Hindlimb muscle (tissue), 1 donor: ENCODE results near the gene DMRTA1. TPM values are rescaled to one million over a fixed set of nuclear protein-coding genes. Genes with fewer than 3 reads are reported as not detected.
"Not testable (repeated sequence)": the region's sequence is repeated elsewhere in the genome, so short reads cannot be mapped to it uniquely, and the experiment has no call there.

Experiments
- DNase-seq: peaks from one replicate; pipeline ENCODE4 v3.0.0-alpha.2; 2013
- polyA plus RNA-seq: library from polyadenylated mRNA; unstranded; fragments of 120-200 nt; gene quantifications from one replicate; pipeline ENCODE4 v1.2.1, GENCODE V29; 2013; ENCODE audit not compliant: insufficient read length

The DMRTA1 gene
- polyA plus RNA-seq, 1 donor: 0.05 TPM

DNA sequence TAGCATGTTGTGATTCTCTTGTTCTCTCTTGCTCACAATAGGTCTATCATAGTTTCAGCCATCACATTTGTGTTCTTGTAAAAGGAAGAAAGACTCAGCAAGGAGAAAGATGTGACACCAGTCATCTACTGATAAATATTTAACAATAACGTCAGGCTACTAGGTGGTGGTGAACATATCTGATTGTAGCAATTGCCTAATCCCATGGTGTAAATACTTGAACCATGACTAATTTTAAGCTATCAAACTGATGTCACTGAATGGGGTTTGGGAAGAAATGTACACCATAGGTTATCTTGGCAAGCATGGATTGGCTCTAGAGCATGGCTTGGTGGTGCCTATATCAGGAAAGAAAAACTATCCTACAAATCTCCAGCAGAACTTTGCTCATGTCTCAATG lies 16.6 kb downstream of the DMRTA1 start:
- no peak for DNase-seq

DNA sequence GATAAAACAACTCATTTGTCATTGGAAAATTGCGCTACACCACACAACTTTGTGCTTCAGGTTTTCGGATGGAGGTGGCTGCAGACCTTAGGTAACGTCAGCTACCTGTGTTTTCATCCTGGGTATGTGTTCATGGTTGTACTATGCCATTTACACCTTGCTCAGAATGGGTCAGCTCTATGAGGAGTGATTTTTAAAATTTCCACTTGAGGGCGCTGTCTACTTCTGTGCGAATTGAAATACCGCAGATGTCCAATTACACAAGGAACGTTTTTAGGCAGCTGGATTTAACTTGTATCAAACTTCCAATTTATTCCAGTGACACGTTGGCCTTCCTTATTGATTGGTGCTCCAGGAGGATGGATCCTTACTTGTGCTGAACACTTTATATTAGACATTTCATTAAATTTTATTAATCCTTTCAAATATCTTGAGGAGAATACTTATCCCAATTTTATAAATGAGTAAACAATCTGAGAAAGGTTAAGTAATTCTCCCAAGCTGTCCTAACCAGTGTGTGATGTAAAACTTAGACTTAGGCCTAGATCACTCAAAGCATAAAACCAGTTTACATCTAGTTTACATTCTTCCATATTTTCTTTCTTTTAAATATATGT lies 23.4 kb downstream of the DMRTA1 start:
- no peak for DNase-seq

DNA sequence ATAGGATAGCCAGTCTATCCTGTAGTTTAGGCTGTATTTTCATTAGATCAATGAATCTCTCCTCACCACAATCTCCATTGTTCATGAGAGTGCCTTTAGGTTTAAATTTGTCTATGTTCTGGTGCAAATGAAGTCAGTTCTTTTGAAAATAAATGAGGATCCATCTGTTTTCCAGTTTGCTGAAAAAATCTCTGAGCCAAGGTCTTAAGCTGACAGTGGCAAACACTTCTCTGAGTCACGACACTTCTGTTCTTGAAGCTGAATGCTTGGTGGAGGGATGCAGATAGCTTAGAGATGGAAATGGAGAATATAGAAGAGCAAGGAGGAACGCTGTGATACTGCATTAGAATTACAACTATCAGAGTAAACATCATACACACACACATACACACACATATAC lies 34.9 kb downstream of the DMRTA1 start:
- no peak for DNase-seq

DNA sequence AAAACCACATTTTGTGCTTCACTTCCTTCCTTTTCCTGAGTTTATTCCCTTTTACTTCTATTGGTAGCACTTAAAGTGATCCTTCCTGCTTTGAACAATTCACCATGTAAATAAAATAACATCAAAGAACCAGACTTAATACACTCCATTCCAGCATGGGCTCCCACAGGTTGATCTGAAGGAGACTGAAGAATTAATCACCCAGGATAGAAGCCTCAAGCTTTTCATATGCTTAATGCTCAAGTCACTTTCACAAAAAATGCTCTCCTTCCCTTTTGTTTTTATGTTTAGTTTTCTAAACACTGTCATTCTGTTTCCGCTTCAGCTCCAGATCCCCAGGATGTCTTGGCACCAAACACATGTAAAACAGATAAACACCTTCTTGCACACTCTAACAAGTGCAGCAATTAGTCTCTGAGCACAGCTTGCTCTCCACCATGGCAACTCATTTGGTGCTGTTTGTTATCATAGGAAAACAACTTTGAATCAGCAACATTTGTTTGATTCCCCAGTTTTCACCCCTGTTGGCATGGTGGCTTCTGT lies 37.0 kb downstream of the DMRTA1 start:
- DNase-seq: no peak

DNA sequence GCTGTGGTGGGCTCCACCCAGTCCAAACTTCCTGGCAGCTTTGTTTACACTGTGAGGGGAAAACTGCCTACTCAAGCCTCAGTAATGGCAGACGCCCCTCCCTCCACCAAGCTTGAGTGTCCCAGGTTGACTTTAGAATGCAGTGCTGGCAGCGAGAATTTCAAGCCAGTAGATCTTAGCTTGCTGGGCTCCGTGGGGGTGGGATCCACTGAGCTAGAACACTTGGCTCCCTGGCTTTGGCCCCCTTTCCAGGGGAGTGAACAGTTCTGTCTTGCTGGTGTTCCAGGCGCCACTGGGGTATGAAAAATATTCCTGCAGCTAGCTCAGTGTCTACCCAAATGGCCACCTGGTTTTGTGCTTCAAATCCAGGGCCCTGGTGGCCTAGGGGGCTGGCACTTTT lies 49.6 kb downstream of the DMRTA1 start:
- not testable (repeated sequence) for DNase-seq
